Transverse colon (tissue), 4 donors: ENCODE results near the gene TMEM33.

Source experiments
- POLR2A ChIP-seq: fragments of 450-650 bp; IDR thresholded peaks from one replicate; pipeline ENCODE4 v1.6.1; 2016; ENCODE audit warnings: antibody characterized with exemption, mild to moderate bottlenecking, moderate library complexity
- POLR2AphosphoS5 ChIP-seq, 3 donors: sonication (generic); formaldehyde crosslinking; IDR thresholded peaks; one replicate each; pipeline ENCODE4 v1.6.1; 2016; ENCODE audit warnings: antibody characterized with exemption in 3 of 3
- TF ChIP-seq, protein P1 (sequence below), 5 experiments: fragments of 200-600 bp in 3 of 5; fragments of 450-650 bp in 2 of 5; sonication (generic) in 3 of 5; IDR thresholded peaks; 1 replicate in 2 of 5; 2 replicates in 3 of 5; pipeline ENCODE4 v1.5.1; 2016 to 2017; ENCODE audit warnings: antibody characterized with exemption in 5 of 5, inconsistent platforms in 3 of 5, mild to moderate bottlenecking in 2 of 5, moderate library complexity in 1 of 5

- TF ChIP-seq, protein P1, sequence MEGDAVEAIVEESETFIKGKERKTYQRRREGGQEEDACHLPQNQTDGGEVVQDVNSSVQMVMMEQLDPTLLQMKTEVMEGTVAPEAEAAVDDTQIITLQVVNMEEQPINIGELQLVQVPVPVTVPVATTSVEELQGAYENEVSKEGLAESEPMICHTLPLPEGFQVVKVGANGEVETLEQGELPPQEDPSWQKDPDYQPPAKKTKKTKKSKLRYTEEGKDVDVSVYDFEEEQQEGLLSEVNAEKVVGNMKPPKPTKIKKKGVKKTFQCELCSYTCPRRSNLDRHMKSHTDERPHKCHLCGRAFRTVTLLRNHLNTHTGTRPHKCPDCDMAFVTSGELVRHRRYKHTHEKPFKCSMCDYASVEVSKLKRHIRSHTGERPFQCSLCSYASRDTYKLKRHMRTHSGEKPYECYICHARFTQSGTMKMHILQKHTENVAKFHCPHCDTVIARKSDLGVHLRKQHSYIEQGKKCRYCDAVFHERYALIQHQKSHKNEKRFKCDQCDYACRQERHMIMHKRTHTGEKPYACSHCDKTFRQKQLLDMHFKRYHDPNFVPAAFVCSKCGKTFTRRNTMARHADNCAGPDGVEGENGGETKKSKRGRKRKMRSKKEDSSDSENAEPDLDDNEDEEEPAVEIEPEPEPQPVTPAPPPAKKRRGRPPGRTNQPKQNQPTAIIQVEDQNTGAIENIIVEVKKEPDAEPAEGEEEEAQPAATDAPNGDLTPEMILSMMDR (IDR thresholded peaks at IDR 0.05) = no peak
- TF ChIP-seq POLR2A (no peak), POLR2AphosphoS5 (IDR thresholded peaks at IDR 0.05) (no peak)
These were observed 46.5 kb upstream of the TMEM33 start for GRCh38 chr4:41888687-41889074.
